H1 (cell line): ENCODE measurements around the gene RBM6. TPM values are rescaled to one million over a fixed set of nuclear protein-coding genes. Genes with fewer than 3 reads are reported as not detected.

Source experiments
- CTCF ChIA-PET: fragments of 300-600 bp; sonication (Branson Sonifier 250); formaldehyde crosslinking; loops from one replicate; lab custom pipeline; 2021; ENCODE audit not compliant: partially characterized antibody; lab: Charles Lee
- POLR2A ChIA-PET: fragments of 300-600 bp; sonication (Branson Sonifier 250); formaldehyde crosslinking; loops from one replicate; lab custom pipeline; 2021; ENCODE audit warnings: inconsistent platforms; ENCODE audit not compliant: partially characterized antibody; lab: Charles Lee
- DNase-seq, 2 experiments: peaks; one replicate each; pipeline versions ENCODE4 v3.0.0 to v3.0.0-alpha.2; 2010 to 2022; ENCODE audit warnings: low spot score in 2 of 2, low read depth in 1 of 2, mixed read lengths in 1 of 2
- FAIRE-seq: peaks from 2 replicates; lab custom pipeline; 2011; peaks lifted over from hg19 to GRCh38; lab: Jason Lieb, UNC
- H2AFZ ChIP-seq: 2 replicates; pipeline ENCODE4 v1.8.1; 2012; ENCODE audit warnings: low read length, inconsistent platforms
- H2AK5ac ChIP-seq: 2 replicates; pipeline ENCODE4 v1.6.1; 2013; ENCODE audit warnings: low read depth, low read length
- H2BK120ac ChIP-seq: replicated peaks from 2 replicates; pipeline ENCODE3; 2013; ENCODE audit warnings: low read depth, low read length, inconsistent platforms
- H2BK12ac ChIP-seq: 2 replicates; pipeline ENCODE4 v1.6.1; 2013; ENCODE audit warnings: low read depth, low read length
- H2BK15ac ChIP-seq: 2 replicates; pipeline ENCODE4 v1.6.1; 2013; ENCODE audit warnings: low read length
- H2BK20ac ChIP-seq: 2 replicates; pipeline ENCODE4 v1.6.1; 2013; ENCODE audit warnings: low read length
- H2BK5ac ChIP-seq: 2 replicates; pipeline ENCODE4 v1.6.1; 2013; ENCODE audit warnings: low read depth, low read length
- H3K14ac ChIP-seq: 2 replicates; pipeline ENCODE4 v1.6.1; 2013; ENCODE audit warnings: inconsistent platforms; ENCODE audit not compliant: insufficient read length
- H3K18ac ChIP-seq: 2 replicates; pipeline ENCODE4 v1.6.1; 2013; ENCODE audit warnings: low read length; ENCODE audit errors: extremely low read depth
- H3K23ac ChIP-seq: 2 replicates; pipeline ENCODE4 v1.6.1; 2013; ENCODE audit warnings: inconsistent platforms; ENCODE audit not compliant: insufficient read length
- H3K23me2 ChIP-seq: 2 replicates; pipeline ENCODE4 v1.6.1; 2013; ENCODE audit warnings: low read depth, low read length
- H3K27ac ChIP-seq: 2 replicates; pipeline ENCODE4 v1.6.1; 2011; ENCODE audit warnings: low read depth, low read length, inconsistent platforms
- H3K27me3 ChIP-seq, 4 experiments: replicated peaks in 1 of 4; 1 replicate in 1 of 4; 2 replicates in 3 of 4; pipeline versions ENCODE4 v1.6.1 to v1.8.1; 2011 to 2013; ENCODE audit warnings: low read length in 3 of 4, mild to moderate bottlenecking in 3 of 4, inconsistent platforms in 2 of 4, mixed read lengths in 2 of 4, moderate library complexity in 1 of 4; ENCODE audit not compliant: control insufficient read depth in 3 of 4, insufficient read depth in 3 of 4; ENCODE audit errors: extremely low read depth in 1 of 4
- H3K36me3 ChIP-seq, 4 experiments: 2 replicates each; pipeline versions ENCODE4 v1.6.1 to v1.8.1; 2011 to 2013; ENCODE audit warnings: mild to moderate bottlenecking in 4 of 4, low read length in 3 of 4, moderate library complexity in 2 of 4, control low read depth in 1 of 4, inconsistent platforms in 1 of 4; ENCODE audit not compliant: insufficient read depth in 4 of 4, control insufficient read depth in 2 of 4
- H3K4ac ChIP-seq: replicated peaks from 2 replicates; pipeline ENCODE3; 2013; ENCODE audit warnings: low read length, low read depth, mixed read lengths, inconsistent platforms; ENCODE audit not compliant: insufficient read length
- H3K4me1 ChIP-seq, 4 experiments: replicated peaks in 1 of 4; 1 replicate in 1 of 4; 2 replicates in 3 of 4; pipeline versions ENCODE4 v1.6.1 to v1.8.1; 2011 to 2013; ENCODE audit warnings: low read length in 3 of 4, inconsistent platforms in 2 of 4, mixed read lengths in 1 of 4; ENCODE audit not compliant: insufficient read depth in 4 of 4, control insufficient read depth in 3 of 4
- H3K4me2 ChIP-seq, 2 experiments: 2 replicates each; pipeline versions ENCODE4 v1.6.1 to v1.8.1; 2011 to 2013; ENCODE audit warnings: low read depth in 2 of 2, low read length in 2 of 2, control low read depth in 1 of 2, inconsistent platforms in 1 of 2, mild to moderate bottlenecking in 1 of 2; ENCODE audit not compliant: insufficient read depth in 1 of 2
- H3K4me3 ChIP-seq, 4 experiments: fragments of 200-600, 300-600 bp in 1 of 4; sonication (generic), shearing (Covaris generic), sonication (Bioruptor Twin) in 1 of 4; 2 replicates each; pipeline versions ENCODE4 v1.5.1 to v1.8.1; 2011 to 2016; ENCODE audit warnings: low read length in 4 of 4, low read depth in 3 of 4, control low read depth in 2 of 4, inconsistent platforms in 2 of 4, mild to moderate bottlenecking in 2 of 4, mixed read lengths in 1 of 4, moderate library complexity in 1 of 4; ENCODE audit not compliant: insufficient read depth in 2 of 4; ENCODE audit errors: extremely low read depth in 1 of 4
- H3K56ac ChIP-seq: replicated peaks from 2 replicates; pipeline ENCODE3; 2013; ENCODE audit warnings: low read depth, mild to moderate bottlenecking, mixed read lengths, low read length, inconsistent platforms; ENCODE audit not compliant: insufficient read length
- H3K79me1 ChIP-seq: 2 replicates; pipeline ENCODE4 v1.6.1; 2013; ENCODE audit warnings: low read depth, low read length, control low read depth
- H3K79me2 ChIP-seq, 2 experiments: 2 replicates each; pipeline versions ENCODE4 v1.6.1 to v1.8.1; 2012 to 2013; ENCODE audit warnings: low read length in 2 of 2, mild to moderate bottlenecking in 2 of 2, inconsistent platforms in 1 of 2; ENCODE audit not compliant: insufficient read depth in 2 of 2, control insufficient read depth in 1 of 2
- H3K9ac ChIP-seq, 4 experiments: replicated peaks in 1 of 4; 1 replicate in 1 of 4; 2 replicates in 3 of 4; pipeline versions ENCODE4 v1.6.1 to v1.8.1; 2011 to 2013; ENCODE audit warnings: low read depth in 3 of 4, low read length in 3 of 4, control low read depth in 2 of 4, mild to moderate bottlenecking in 2 of 4, moderate library complexity in 2 of 4, inconsistent platforms in 1 of 4; ENCODE audit errors: extremely low read depth in 1 of 4
- H3K9me3 ChIP-seq, 2 experiments: 2 replicates each; pipeline versions ENCODE4 v1.6.1 to v1.8.1; 2012 to 2013; ENCODE audit warnings: mild to moderate bottlenecking in 2 of 2, moderate library complexity in 2 of 2, control low read depth in 1 of 2, inconsistent platforms in 1 of 2, low read depth in 1 of 2, low read length in 1 of 2, mixed read lengths in 1 of 2; ENCODE audit not compliant: insufficient read depth in 2 of 2
- H4K20me1 ChIP-seq, 2 experiments: replicated peaks in 1 of 2; 2 replicates each; pipeline versions ENCODE3 to v1.8.1; 2011 to 2013; ENCODE audit warnings: inconsistent platforms in 2 of 2, low read length in 2 of 2, mild to moderate bottlenecking in 1 of 2; ENCODE audit not compliant: insufficient read depth in 2 of 2, control insufficient read depth in 1 of 2
- H4K5ac ChIP-seq: 2 replicates; pipeline ENCODE4 v1.6.1; 2013; ENCODE audit warnings: low read length, low read depth, mixed read lengths, inconsistent platforms; ENCODE audit not compliant: insufficient read length
- H4K8ac ChIP-seq: 2 replicates; pipeline ENCODE4 v1.8.0; 2013; ENCODE audit warnings: mild to moderate bottlenecking, moderate library complexity, low read length, inconsistent platforms; ENCODE audit not compliant: insufficient read depth; ENCODE audit errors: extremely low read depth
- H4K91ac ChIP-seq: replicated peaks from 2 replicates; pipeline ENCODE3; 2013; ENCODE audit warnings: low read length, mixed read lengths, inconsistent platforms; ENCODE audit not compliant: insufficient read length
- ATF2 ChIP-seq: IDR thresholded peaks from 2 replicates; pipeline ENCODE4 v1.6.1; 2012; ENCODE audit warnings: low read length, inconsistent platforms
- BACH1 ChIP-seq: IDR thresholded peaks from 2 replicates; pipeline ENCODE4 v1.6.1; 2012; ENCODE audit warnings: low read length, improper control_type of control experiment
- BCL11A ChIP-seq, 2 experiments: IDR thresholded peaks; one replicate each; pipeline ENCODE4 v1.6.1; 2011; ENCODE audit warnings: low read depth in 2 of 2, low read length in 2 of 2, mild to moderate bottlenecking in 2 of 2
- CEBPB ChIP-seq: IDR thresholded peaks from 2 replicates; pipeline ENCODE4 v1.6.1; 2012; ENCODE audit warnings: low read depth, low read length
- EZH2 ChIP-seq: fragments of 200-600 bp; sonication (generic); IDR thresholded peaks from 2 replicates; pipeline ENCODE4 v1.7.1; 2012; ENCODE audit warnings: low read depth, mild to moderate bottlenecking, moderate library complexity, low read length, inconsistent platforms; ENCODE audit not compliant: severe bottlenecking
- MAFK ChIP-seq: IDR thresholded peaks from 2 replicates; pipeline ENCODE4 v1.6.1; 2012; ENCODE audit warnings: low read depth, mild to moderate bottlenecking, improper control_type of control experiment, low read length
- MAX ChIP-seq: IDR thresholded peaks from 2 replicates; pipeline ENCODE4 v1.6.1; 2012; ENCODE audit warnings: inconsistent platforms
- POLR2AphosphoS5 ChIP-seq: IDR thresholded peaks from 2 replicates; pipeline ENCODE4 v1.6.1; 2011; ENCODE audit warnings: low read depth, low read length
- SIRT6 ChIP-seq: IDR thresholded peaks from one replicate; pipeline ENCODE4 v1.7.1; 2012; ENCODE audit warnings: low read length, inconsistent platforms
- TAF7 ChIP-seq: optimal IDR thresholded peaks from 2 replicates; pipeline ENCODE3; 2011; ENCODE audit warnings: low read depth, mild to moderate bottlenecking, inconsistent platforms, low read length, moderate library complexity, borderline replicate concordance
- YY1 ChIP-seq: IDR thresholded peaks from 2 replicates; pipeline ENCODE4 v1.6.1; 2011; ENCODE audit warnings: low read depth, mild to moderate bottlenecking, low read length
- WGBS, 2 experiments: shearing (Covaris generic) in 1 of 2; methylation state at CpG; one replicate each; pipeline versions ENCODE4 v1.1.6 to v1.1.7; 2013 to 2015; ENCODE audit warnings: low lambda C conversion rate in 2 of 2, mixed read lengths in 2 of 2, inconsistent platforms in 1 of 2, low coverage in 1 of 2, missing lambda C conversion rate in 1 of 2; ENCODE audit not compliant: insufficient replicate concordance in 2 of 2, insufficient coverage in 1 of 2, insufficient read length in 1 of 2; ENCODE audit errors: extremely low coverage in 1 of 2, missing lambda C conversion rate in 1 of 2; 5-methylcytosine and 5-hydroxymethylcytosine counted together
- polyA plus RNA-seq, 7 experiments: library from polyadenylated mRNA; depleted of rRNA in 3 of 7; stranded (reverse) in 5 of 7; unstranded in 2 of 7; fragments of >200 nt in 5 of 7; fragments of 200-250 nt in 2 of 7; gene quantifications; 1 replicate in 5 of 7; 2 replicates in 1 of 7; 4 replicates in 1 of 7; pipeline versions ENCODE4 v1.2.1 to v1.2.3, GENCODE V29; 2011 to 2013; ENCODE audit warnings: missing spikeins in 2 of 7, mixed read lengths in 2 of 7
- total RNA-seq: library from RNA; stranded (reverse); fragmentation: NEBNext Ultra II Directional; extraction: Animal tissue kit (Norgen Biotek cat#: 25700); gene quantifications from 2 replicates; pipeline ENCODE4 v1.2.1, GENCODE V29; 2021

RBM6 gene
- total and polyA plus RNA-seq, 2 of the 8 experiments (the other 6 are each of a cell fraction or from before 2014, with no cell fraction given): 30.6 to 80.1 TPM

- ChIA-PET POLR2A (interaction anchor here (0.9 to 3.1 kb wide), 10 partner anchors 9 to 159 kb away, joined by 3 to 32 read pairs (median 4); partner anchors contain the start of genes RBM5 and RBM6), CTCF (interaction anchor here (0.6 to 4.4 kb wide), 17 partner anchors 10 to 205 kb away, joined by 3 to 36 read pairs (median 4); partner anchors contain the start of genes INKA1 and RBM6)
- no peaks in the 10 kb centered on the region for H4K20me1 ChIP-seq
- H3K27me3 ChIP-seq: no peaks in the 10 kb centered on the region
- peak overlapping the region; percentile 33 to 82 for H3K4me2 ChIP-seq
- FAIRE-seq (no peak), DNase-seq (no peak)
- H3K79me1 ChIP-seq: no peaks in the 10 kb centered on the region
- peak overlapping the region; percentile 97 for H3K18ac ChIP-seq
- H4K8ac ChIP-seq: no peak overlapping the region
- peak overlapping the region; percentile 4 for H4K91ac ChIP-seq
- H3K14ac ChIP-seq: no peak overlapping the region
- no peaks in the 10 kb centered on the region for H3K23me2 ChIP-seq
- peak overlapping the region; percentile 61; the same call in 1 of the 2 replicates for H2BK5ac ChIP-seq
- no peak overlapping the region for H3K56ac ChIP-seq
- no peak overlapping the region for H2AK5ac ChIP-seq
- H2BK20ac ChIP-seq: 0 out of 2 replicates have a peak overlapping the region, but pooled peaks have one; percentile 6
- H3K4me1 ChIP-seq: peaks cover 2 to 9% (median 5%) of the 10 kb centered on the region in 4 experiments; a peak in 5 of 7 replicates
- H3K27ac ChIP-seq: peak overlapping the region; percentile 39; the same call in 1 of the 2 replicates
- H2BK12ac ChIP-seq: peak overlapping the region; percentile 85; the same call in 1 of the 2 replicates
- peak overlapping the region; percentile 63 for H3K4ac ChIP-seq
- H4K5ac ChIP-seq: peak overlapping the region; percentile 5
- H3K9me3 ChIP-seq: no peaks in the 10 kb centered on the region
- H2BK15ac ChIP-seq: peak overlapping the region; percentile 72; the same call in 1 of the 2 replicates
- peak overlapping the region; percentile 61 to 87 (median 80); a peak in 7 of 8 replicates for H3K4me3 ChIP-seq
- no peak overlapping the region for H2BK120ac ChIP-seq
- peak overlapping the region; percentile 28; the same call in 1 of the 2 replicates for H2AFZ ChIP-seq
- 66% methylated on average over 14 of the region's 16 CpGs; no CpG with 5 or more reads in 1 of the 2 experiments for WGBS, 2 experiments
- no peak overlapping the region for H3K23ac ChIP-seq
- peak overlapping the region in 1 of 4 experiments; percentile 16; a peak in 1 of 7 replicates for H3K9ac ChIP-seq
- no peaks in the 10 kb centered on the region for H3K36me3 ChIP-seq
- no peaks in the 10 kb centered on the region for H3K79me2 ChIP-seq
- TF ChIP-seq BACH1 (no peak), BCL11A (IDR thresholded peaks at IDR 0.05; ENCODE audit: low read depth in 2 of 2, low read length in 2 of 2) (no peak), MAX (no peak), TAF7 (no peak), MAFK (no peak), ATF2 (no peak), EZH2 (no peak), POLR2AphosphoS5 (no peak), CEBPB (no peak), YY1 (no peak), SIRT6 (no peak)
Measured at GRCh38 chr3:49930168-49930690, 9.7 kb upstream of the RBM6 start.
